D721Med (cell line): Measurements from ENCODE around the gene C21orf58.
"Not testable (repeated sequence)": the region's sequence is repeated elsewhere in the genome, so short reads cannot be mapped to it uniquely, and the experiment has no call there.

Experiments used
- DNase-seq: peaks from one replicate; pipeline ENCODE4 v3.0.0; 2011; ENCODE audit warnings: low spot score; ENCODE audit not compliant: insufficient read length
- FAIRE-seq: peaks from 2 replicates; lab custom pipeline; 2011; peaks lifted over from hg19 to GRCh38; lab: Jason Lieb, UNC
- TF ChIP-seq, protein P1 (sequence below): IDR thresholded peaks from 2 replicates; pipeline ENCODE4 v1.5.1; 2012; ENCODE audit warnings: mild to moderate bottlenecking, control low read depth; ENCODE audit not compliant: insufficient read depth; ENCODE audit errors: missing control alignments

Gene C21orf58

DNA sequence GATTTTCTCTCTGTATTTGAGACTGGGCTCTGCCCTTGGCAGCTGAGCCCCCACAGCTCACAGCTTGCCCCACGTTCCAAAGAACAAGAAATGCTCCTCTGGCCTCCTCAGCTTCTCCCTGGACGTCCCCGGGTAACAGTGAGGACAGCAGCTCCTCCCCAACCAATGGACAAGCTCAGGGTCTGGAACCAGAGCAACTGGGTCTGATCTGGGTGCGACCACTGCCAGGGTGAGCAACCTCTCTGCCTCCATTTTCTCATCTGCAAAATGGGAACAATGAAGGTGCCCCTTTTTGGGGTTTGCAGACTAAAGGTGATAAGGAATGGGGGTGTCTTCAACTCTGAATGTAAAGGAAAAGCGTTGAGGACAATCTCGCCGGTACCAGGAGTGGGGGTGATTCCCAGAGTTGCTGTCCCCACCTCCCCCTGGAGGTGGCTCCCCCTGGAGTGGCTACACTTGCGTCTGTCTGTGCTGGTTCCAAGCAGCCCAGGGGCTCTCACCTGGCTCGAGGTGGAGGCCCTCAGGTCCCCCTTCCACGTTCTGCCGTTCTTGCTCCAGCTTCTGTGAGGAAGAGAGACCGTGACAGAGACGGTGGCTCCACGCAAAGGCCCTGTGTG, 6.9 kb downstream of the C21orf58 start:
- DNase-seq, result no peak
- TF ChIP-seq, protein P1, sequence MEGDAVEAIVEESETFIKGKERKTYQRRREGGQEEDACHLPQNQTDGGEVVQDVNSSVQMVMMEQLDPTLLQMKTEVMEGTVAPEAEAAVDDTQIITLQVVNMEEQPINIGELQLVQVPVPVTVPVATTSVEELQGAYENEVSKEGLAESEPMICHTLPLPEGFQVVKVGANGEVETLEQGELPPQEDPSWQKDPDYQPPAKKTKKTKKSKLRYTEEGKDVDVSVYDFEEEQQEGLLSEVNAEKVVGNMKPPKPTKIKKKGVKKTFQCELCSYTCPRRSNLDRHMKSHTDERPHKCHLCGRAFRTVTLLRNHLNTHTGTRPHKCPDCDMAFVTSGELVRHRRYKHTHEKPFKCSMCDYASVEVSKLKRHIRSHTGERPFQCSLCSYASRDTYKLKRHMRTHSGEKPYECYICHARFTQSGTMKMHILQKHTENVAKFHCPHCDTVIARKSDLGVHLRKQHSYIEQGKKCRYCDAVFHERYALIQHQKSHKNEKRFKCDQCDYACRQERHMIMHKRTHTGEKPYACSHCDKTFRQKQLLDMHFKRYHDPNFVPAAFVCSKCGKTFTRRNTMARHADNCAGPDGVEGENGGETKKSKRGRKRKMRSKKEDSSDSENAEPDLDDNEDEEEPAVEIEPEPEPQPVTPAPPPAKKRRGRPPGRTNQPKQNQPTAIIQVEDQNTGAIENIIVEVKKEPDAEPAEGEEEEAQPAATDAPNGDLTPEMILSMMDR, result no peak
- no peak for FAIRE-seq

DNA sequence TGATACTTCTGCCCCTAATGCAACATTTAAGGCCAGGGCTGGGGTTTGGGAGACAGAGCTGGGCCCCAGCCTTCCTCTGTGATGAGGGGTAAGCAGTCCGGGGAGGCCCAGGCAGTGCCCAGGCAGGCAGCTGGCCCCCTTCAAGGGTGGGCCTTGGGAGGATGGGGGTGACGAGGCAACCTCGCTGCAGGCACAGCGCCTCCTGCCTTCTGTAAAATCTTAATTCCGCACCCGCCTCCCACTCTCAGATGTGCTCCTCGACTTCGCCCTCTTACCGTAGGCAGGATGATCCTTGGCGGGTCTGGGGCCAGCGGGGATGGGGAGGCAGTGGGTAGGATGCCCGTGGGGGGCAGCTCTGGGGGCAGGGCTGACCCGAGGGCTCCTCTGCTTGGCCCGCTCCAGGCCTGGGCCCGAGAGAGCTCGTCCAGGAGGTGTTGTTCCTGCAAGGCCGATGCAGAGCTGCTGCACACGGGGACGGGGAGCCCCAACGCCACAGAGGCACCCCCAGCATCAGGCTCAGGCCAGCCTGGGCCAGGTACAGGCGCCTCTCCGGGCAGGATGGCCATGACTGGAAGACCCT, 9.1 kb downstream of the C21orf58 start:
- TF ChIP-seq, protein P1, result no peak
- FAIRE-seq, result no peak

DNA sequence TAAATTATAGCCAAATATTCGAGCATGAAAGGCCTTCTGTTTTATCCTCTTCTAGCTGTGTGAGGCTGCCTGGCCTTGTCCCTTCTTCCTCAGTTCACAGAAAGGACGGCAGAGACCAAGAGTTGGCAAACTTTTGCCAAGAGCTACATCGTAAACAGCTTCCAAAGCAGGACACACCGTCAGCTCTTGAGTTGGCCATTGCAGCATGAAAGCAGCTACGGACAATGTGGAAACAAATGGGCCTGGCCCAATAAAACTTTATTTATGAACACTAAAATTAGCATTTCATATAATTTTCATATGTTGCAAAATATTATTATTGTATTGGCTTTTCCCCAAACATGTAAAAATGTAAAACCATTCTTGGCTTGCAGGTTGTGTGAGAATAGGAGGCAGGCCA, 10.7 kb downstream of the C21orf58 start:
- no peak for FAIRE-seq
- TF ChIP-seq, protein P1, result no peak

More for the DNA sequence above, 9.1 kb downstream of the C21orf58 start:
- no peak for DNase-seq

DNA sequence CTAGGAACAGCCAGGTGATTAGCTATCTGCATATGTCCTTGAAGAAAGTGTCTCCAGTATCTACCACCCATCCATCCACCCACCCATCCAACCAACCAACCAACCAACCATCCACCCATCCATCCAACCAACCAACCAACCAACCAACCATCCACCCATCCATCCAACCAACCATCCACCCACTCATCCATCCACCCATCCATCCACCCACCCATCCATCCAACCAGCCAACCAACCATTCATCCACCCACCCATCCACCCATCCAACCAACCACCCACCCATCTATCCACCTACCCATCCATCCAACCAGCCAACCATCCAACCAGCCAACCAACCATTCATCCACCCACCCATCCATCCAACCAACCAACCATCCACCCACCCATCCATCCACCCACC, 12.1 kb downstream of the C21orf58 start:
- no peak for FAIRE-seq
- DNase-seq, result no peak
- TF ChIP-seq, protein P1, result no peak

More for the DNA sequence above, 10.7 kb downstream of the C21orf58 start:
- no peak for DNase-seq

DNA sequence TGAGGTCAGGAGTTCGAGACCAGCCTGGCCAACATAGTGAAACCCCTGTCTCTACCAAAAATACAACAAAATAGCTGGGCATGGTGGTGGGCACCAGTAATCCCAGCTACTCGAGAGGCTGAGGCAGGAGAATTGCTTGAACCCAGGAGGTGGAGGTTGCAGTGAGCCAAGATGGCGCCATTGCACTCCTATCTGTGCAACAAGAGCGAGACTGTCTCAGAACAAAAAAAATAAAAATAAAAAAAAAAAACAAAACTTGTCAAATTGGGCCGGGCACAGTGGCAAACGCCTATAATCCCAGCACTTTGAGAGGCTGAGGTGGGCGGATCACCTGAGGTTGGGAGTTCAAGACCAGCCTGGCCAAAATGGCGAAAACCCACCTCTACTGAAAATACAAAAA, 13.4 kb downstream of the C21orf58 start:
- not testable (repeated sequence) for FAIRE-seq

DNA sequence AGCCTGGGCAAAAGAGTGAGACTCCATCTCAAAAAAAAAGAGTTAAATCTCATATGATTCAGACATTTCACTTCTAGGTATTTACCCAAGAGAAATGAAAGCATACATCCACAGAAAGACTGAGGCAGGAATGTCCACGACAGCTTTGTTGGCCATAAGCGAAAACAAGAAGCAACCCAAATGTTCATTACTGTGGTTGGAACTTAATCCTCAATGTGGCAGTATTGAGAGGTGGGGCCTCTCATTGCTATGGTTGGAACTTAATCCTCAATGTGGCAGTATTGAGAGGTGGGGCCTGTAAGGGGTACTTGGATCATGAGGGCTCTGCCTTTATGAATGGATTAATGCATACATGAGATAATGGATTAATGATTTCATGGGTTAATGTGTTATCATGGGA, 15.2 kb downstream of the C21orf58 start:
- FAIRE-seq, result no peak
- TF ChIP-seq, protein P1, result no peak
- no peak for DNase-seq

More for the DNA sequence above, 13.4 kb downstream of the C21orf58 start:
- not testable (repeated sequence) for DNase-seq

DNA sequence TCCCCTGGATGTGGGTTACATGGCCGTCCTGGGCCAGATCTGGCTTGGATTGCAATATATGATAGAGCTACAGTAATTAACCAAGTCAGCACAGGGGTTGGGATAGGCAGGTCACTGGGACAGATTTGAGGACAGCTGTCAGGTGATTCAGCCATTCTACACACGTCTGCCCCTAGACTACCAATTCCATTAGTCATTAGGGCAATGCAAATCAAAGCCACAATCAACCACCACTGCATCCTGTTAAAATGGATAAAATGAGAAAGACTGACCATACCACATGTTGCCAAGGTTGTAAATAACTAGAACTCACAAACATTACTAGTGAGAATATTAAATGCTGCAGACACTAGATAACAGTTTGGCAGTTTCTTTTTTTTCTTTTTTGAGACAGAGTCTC, 16.0 kb downstream of the C21orf58 start:
- TF ChIP-seq, protein P1, result no peak
- no peak for DNase-seq
- FAIRE-seq, result no peak
